ENCODE measurements around the gene PQBP1.

Gene PQBP1

DNA sequence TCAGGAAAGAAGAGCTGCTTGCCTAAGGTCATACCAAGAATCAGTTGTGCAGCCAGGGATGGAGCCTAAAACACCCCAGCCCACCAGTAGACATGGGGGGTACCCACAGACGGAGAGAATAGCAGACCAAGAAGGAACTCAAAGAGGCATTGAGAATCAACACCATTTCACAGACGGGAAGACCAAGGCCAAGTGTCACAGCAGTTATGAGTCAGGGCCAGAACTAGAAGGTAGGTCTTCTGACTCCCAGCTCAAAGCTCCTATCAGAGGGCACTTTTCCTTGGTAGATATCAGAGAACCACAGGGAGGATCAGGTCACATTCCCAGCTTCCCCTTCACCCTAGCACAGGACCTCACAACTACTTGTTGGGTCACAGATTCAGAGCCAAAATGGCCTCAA, 45.2 kb downstream of the PQBP1 start:
- DNase-seq (ENCODE audit: low read depth), result no peak
- no peak overlapping the region for H3K4me3 ChIP-seq (ENCODE audit: control insufficient read depth, low read depth, low read length)
- TF ChIP-seq, protein P1, sequence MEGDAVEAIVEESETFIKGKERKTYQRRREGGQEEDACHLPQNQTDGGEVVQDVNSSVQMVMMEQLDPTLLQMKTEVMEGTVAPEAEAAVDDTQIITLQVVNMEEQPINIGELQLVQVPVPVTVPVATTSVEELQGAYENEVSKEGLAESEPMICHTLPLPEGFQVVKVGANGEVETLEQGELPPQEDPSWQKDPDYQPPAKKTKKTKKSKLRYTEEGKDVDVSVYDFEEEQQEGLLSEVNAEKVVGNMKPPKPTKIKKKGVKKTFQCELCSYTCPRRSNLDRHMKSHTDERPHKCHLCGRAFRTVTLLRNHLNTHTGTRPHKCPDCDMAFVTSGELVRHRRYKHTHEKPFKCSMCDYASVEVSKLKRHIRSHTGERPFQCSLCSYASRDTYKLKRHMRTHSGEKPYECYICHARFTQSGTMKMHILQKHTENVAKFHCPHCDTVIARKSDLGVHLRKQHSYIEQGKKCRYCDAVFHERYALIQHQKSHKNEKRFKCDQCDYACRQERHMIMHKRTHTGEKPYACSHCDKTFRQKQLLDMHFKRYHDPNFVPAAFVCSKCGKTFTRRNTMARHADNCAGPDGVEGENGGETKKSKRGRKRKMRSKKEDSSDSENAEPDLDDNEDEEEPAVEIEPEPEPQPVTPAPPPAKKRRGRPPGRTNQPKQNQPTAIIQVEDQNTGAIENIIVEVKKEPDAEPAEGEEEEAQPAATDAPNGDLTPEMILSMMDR (conservative IDR thresholded peaks at IDR 0.05; ENCODE audit: control insufficient read depth, insufficient read depth, low read depth, low read length), result no peak

DNA sequence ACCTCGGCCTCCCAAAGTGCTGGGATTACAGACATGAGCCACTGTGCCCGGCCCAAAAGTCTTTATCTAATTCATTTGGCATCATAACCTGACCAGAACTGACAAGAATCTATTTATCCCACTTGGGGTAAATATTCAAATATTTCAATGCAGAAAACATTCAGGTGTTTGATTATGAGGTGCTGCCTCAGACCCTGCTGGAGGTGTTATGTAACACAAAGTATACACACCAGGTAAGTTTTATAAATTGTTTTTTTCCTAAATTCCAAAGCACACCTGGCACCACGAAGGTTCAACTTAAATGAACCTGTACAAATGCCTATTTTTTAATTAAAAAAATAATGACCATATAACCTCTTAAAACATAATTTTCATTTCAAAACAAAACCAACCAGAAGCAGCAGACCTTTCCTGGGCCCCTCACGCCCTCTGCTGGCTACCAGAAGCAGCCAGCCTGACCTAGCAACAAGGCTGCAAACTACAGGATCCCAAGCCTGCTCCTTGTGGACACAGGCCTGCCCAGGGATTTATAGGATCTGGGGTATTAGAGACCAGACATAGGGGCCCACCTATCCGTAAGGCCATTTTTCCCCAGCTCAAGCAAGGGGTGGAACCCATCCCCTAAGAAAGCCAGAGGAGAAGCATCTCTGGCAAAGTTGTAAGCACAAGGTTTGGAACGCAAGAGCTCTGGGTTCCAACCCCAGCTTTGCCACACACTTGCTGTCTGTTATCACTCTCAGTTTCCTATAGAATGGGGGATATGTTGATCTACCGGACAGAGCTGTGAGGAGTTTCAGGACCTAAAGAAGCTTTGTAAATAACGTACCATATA, 48.0 kb downstream of the PQBP1 start:
- H3K4me3 ChIP-seq (ENCODE audit: control insufficient read depth, low read depth, low read length), result no peak overlapping the region
- TF ChIP-seq, protein P1 (conservative IDR thresholded peaks at IDR 0.05; ENCODE audit: control insufficient read depth, insufficient read depth, low read depth, low read length), result peak; percentile 79
- DNase-seq (ENCODE audit: low read depth), result peak; percentile 51

DNA sequence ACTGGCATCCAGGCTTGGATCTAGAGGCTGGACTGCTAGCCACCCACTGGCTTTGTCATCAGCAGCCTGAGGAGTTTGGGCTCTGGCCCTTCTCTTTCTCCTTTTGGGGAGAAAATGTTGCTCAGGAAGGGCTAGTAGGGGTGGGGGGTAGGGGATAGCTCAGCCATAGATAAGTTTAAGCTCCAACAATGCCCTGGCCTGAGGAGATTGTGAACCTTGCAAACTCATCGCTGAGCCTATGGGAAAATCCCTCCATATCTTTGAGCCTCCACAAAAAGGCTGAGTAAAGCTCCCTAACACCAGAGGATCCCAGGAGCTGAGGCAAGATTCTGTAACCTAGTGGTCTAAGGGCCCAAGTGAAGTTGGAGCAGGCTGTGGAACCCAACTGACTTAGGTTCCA, 50.9 kb downstream of the PQBP1 start:
- DNase-seq (ENCODE audit: low read depth), result no peak
- TF ChIP-seq, protein P1 (conservative IDR thresholded peaks at IDR 0.05; ENCODE audit: control insufficient read depth, insufficient read depth, low read depth, low read length), result no peak
- no peak overlapping the region for H3K4me3 ChIP-seq (ENCODE audit: control insufficient read depth, low read depth, low read length)

Measured in fibroblast of mammary gland (primary cell).